Progenitor cell of endocrine pancreas (in vitro differentiated cells): Measurements from ENCODE around the gene BICD1. TPM values are rescaled to one million over a fixed set of nuclear protein-coding genes. Genes with fewer than 3 reads are reported as not detected.

Source experiments
- DNase-seq: peaks from one replicate; pipeline ENCODE4 v3.0.0; 2021; ENCODE audit warnings: low spot score; ENCODE audit not compliant: unreplicated experiment
- H3K27ac Mint-ChIP-seq: 2 replicates; pipeline ENCODE4 v1.8.0; 2021; ENCODE audit warnings: mild to moderate bottlenecking, moderate library complexity, mixed read lengths
- H3K27me3 Mint-ChIP-seq: 2 replicates; pipeline ENCODE4 v1.8.0; 2021; ENCODE audit warnings: mixed read lengths
- H3K36me3 Mint-ChIP-seq: 2 replicates; pipeline ENCODE4 v1.8.0; 2022; ENCODE audit warnings: mixed read lengths; ENCODE audit not compliant: insufficient read depth
- H3K4me1 Mint-ChIP-seq: 2 replicates; pipeline ENCODE4 v1.8.0; 2021; ENCODE audit warnings: low read depth, mixed read lengths
- H3K4me3 Mint-ChIP-seq: 2 replicates; pipeline ENCODE4 v1.8.0; 2021; ENCODE audit warnings: low read depth, mild to moderate bottlenecking, moderate library complexity, mixed read lengths
- H3K9me3 Mint-ChIP-seq: 2 replicates; pipeline ENCODE4 v1.8.0; 2021; ENCODE audit warnings: low read depth, mixed read lengths
- CTCF ChIP-seq: fragments of 200-600 bp; sonication (generic); IDR thresholded peaks from one replicate; pipeline ENCODE4 v1.5.0; 2021; ENCODE audit warnings: antibody characterized with exemption, mild to moderate bottlenecking; ENCODE audit not compliant: unreplicated experiment
- total RNA-seq: library from RNA; stranded (reverse); gene quantifications from 2 replicates; pipeline ENCODE4 v1.2.1, GENCODE V29; 2021

BICD1 gene
- total RNA-seq, 1 donor from 2014 or later = 88.4 TPM

- no peak overlapping the region for H3K27ac Mint-ChIP-seq
- H3K4me1 Mint-ChIP-seq = no peaks in the 10 kb centered on the region
- no peaks in the 10 kb centered on the region for H3K9me3 Mint-ChIP-seq
- DNase-seq = no peak
- TF ChIP-seq CTCF = no peak
- H3K4me3 Mint-ChIP-seq = no peak overlapping the region
- H3K27me3 Mint-ChIP-seq = no peaks in the 10 kb centered on the region
- H3K36me3 Mint-ChIP-seq = peaks cover 10% of the 10 kb centered on the region
Measured at GRCh38 chr12:32148372-32148771, 41.7 kb downstream of the BICD1 start.

- Mint-ChIP-seq H3K27ac (no peak overlapping the region), H3K4me3 (no peak overlapping the region), H3K27me3 (no peaks in the 10 kb centered on the region), H3K36me3 (peaks cover 11% of the 10 kb centered on the region), H3K4me1 (no peaks in the 10 kb centered on the region), H3K9me3 (no peaks in the 10 kb centered on the region)
- no peak for DNase-seq
- no peak for TF ChIP-seq CTCF
Measured at GRCh38 chr12:32149489-32149888, 42.8 kb downstream of the BICD1 start.

GRCh38 chr12:32151086-32151485 lies 44.4 kb downstream of the BICD1 start:
- no peak overlapping the region for H3K27ac Mint-ChIP-seq
- no peaks in the 10 kb centered on the region for H3K9me3 Mint-ChIP-seq
- TF ChIP-seq CTCF = no peak
- DNase-seq = no peak
- H3K4me3 Mint-ChIP-seq = no peak overlapping the region
- H3K27me3 Mint-ChIP-seq = no peaks in the 10 kb centered on the region
- peaks cover 4% of the 10 kb centered on the region for H3K4me1 Mint-ChIP-seq
- peaks cover 11% of the 10 kb centered on the region for H3K36me3 Mint-ChIP-seq

GRCh38 chr12:32151552-32151951 lies 44.9 kb downstream of the BICD1 start:
- no peaks in the 10 kb centered on the region for H3K9me3 Mint-ChIP-seq
- DNase-seq = no peak
- no peaks in the 10 kb centered on the region for H3K27me3 Mint-ChIP-seq
- no peak overlapping the region for H3K27ac Mint-ChIP-seq
- H3K36me3 Mint-ChIP-seq = peaks cover 11% of the 10 kb centered on the region
- no peak for TF ChIP-seq CTCF
- peaks cover 6% of the 10 kb centered on the region for H3K4me1 Mint-ChIP-seq
- no peak overlapping the region for H3K4me3 Mint-ChIP-seq

GRCh38 chr12:32155041-32155440 lies 48.4 kb downstream of the BICD1 start:
- no peak overlapping the region for H3K4me3 Mint-ChIP-seq
- no peak for TF ChIP-seq CTCF

More at GRCh38 chr12:32155041-32155440, 48.4 kb downstream of the BICD1 start:
- DNase-seq = no peak
- Mint-ChIP-seq H3K27ac (no peak overlapping the region), H3K36me3 (peaks cover 5% of the 10 kb centered on the region), H3K27me3 (no peaks in the 10 kb centered on the region), H3K9me3 (no peaks in the 10 kb centered on the region), H3K4me1 (peaks cover 10% of the 10 kb centered on the region)
